ENCODE data around the gene ZNF280D. TPM values are rescaled to one million over a fixed set of nuclear protein-coding genes. Genes with fewer than 3 reads are reported as not detected.

The ZNF280D gene
- total and polyA plus RNA-seq, 2 donors (not counting 1 experiment from before 2014, with no cell fraction given) = 11.9 to 37.7 TPM

DNA sequence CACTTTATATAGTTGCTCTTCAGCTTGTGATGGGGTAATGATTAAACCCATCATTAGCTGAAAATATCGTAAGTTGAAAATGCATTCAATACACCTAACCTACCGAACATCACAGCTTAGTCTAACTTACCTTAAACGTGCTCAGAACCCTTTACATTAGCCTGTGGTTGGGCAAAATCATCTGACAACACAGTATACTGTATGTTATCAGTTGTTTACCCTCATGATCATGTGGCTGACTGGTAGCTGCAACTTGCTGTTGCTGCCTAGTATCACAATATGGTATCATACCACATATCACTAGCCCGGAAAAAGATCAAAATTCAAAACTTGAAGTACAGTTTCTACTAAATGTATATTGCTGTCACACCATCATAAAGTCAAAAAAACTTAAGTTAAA is 9.5 kb downstream of the ZNF280D start:
- H3K27ac ChIP-seq (ENCODE audit: insufficient read depth, low read length) = no peak overlapping the region
- H3K9ac ChIP-seq (ENCODE audit: insufficient read depth, low read length) = no peak overlapping the region
- H3K36me3 ChIP-seq (ENCODE audit: control insufficient read depth, insufficient read depth, low read length) = no peaks in the 10 kb centered on the region
- H3K79me2 ChIP-seq (ENCODE audit: control insufficient read depth, insufficient read depth, low read length) = peaks cover 55% of the 10 kb centered on the region
- peaks cover 2% of the 10 kb centered on the region for H4K20me1 ChIP-seq (ENCODE audit: control insufficient read depth, extremely low read depth, insufficient read depth, low read length)
- no peaks in the 10 kb centered on the region for H3K4me1 ChIP-seq (ENCODE audit: control insufficient read depth, extremely low read depth, insufficient read depth, low read length)
- H3K27me3 ChIP-seq (ENCODE audit: control insufficient read depth, insufficient read depth, low read length) = no peaks in the 10 kb centered on the region
- no peak for DNase-seq (ENCODE audit: low read depth in 2 of 2)
- no peak overlapping the region for H3K4me2 ChIP-seq (ENCODE audit: extremely low read depth, insufficient read depth, low read length)
- no peak overlapping the region for H3K4me3 ChIP-seq (replicated peaks in 1 of 4; ENCODE audit: control extremely low read depth in 1 of 4, insufficient read depth in 1 of 4, low read depth in 3 of 4, low read length in 4 of 4)
- no peaks in the 10 kb centered on the region for H3K9me3 ChIP-seq (ENCODE audit: control insufficient read depth, insufficient read depth, low read depth, low read length)
- TF ChIP-seq EZH2 (IDR thresholded peaks at IDR 0.05; ENCODE audit: low read length, missing control alignments) = no peak
- TF ChIP-seq, protein P1, sequence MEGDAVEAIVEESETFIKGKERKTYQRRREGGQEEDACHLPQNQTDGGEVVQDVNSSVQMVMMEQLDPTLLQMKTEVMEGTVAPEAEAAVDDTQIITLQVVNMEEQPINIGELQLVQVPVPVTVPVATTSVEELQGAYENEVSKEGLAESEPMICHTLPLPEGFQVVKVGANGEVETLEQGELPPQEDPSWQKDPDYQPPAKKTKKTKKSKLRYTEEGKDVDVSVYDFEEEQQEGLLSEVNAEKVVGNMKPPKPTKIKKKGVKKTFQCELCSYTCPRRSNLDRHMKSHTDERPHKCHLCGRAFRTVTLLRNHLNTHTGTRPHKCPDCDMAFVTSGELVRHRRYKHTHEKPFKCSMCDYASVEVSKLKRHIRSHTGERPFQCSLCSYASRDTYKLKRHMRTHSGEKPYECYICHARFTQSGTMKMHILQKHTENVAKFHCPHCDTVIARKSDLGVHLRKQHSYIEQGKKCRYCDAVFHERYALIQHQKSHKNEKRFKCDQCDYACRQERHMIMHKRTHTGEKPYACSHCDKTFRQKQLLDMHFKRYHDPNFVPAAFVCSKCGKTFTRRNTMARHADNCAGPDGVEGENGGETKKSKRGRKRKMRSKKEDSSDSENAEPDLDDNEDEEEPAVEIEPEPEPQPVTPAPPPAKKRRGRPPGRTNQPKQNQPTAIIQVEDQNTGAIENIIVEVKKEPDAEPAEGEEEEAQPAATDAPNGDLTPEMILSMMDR (conservative IDR thresholded peaks at IDR 0.05 in 1 of 2, IDR thresholded peaks at IDR 0.05 in 1 of 2; ENCODE audit: low read depth in 1 of 2, low read length in 2 of 2) = no peak
- no peak overlapping the region for H2AFZ ChIP-seq (ENCODE audit: low read length)

DNA sequence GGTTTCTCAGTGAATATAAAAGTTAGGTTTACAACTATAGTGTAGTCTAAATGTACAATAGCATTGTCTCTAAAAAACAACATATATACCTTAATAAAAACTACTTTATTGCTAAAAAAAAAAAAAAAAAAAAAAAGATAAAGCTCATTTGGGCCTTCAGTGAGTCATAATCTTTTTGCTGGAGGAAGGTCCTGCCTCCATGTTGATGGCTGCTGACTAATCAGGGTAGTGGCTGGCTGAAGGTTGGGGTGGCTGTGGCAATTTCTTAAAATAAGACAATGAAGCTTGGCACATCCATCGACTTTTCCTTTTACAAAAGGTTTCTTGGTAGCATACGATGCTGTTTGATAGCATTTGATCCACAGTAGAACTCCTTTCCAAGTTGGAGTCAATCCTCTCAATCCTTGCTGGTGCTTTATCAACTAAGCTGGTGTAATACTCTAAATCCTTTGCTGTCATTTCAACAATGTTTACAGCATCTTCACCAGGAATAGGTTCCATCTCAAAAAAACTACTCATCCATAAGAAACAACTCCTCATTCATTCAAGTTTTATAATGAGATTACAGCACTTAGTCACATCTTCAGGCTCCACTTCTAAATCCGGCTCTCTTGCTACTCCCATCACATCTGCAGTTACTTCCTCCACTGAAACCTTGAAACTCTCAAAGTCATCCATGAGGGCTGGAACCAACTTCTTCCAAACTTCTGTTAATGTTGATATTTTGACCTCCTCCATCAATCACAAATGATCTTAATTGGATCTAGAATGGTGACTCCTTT is 13.3 kb downstream of the ZNF280D start:
- peaks cover 2% of the 10 kb centered on the region for H4K20me1 ChIP-seq (ENCODE audit: control insufficient read depth, extremely low read depth, insufficient read depth, low read length)
- H3K4me2 ChIP-seq (ENCODE audit: extremely low read depth, insufficient read depth, low read length) = no peak overlapping the region
- peaks cover 51% of the 10 kb centered on the region for H3K79me2 ChIP-seq (ENCODE audit: control insufficient read depth, insufficient read depth, low read length)
- peak; percentile 20 to 71 for DNase-seq (ENCODE audit: low read depth in 2 of 2)
- no peak overlapping the region for H3K27ac ChIP-seq (ENCODE audit: insufficient read depth, low read length)
- H3K9me3 ChIP-seq (ENCODE audit: control insufficient read depth, insufficient read depth, low read depth, low read length) = no peaks in the 10 kb centered on the region
- H3K27me3 ChIP-seq (ENCODE audit: control insufficient read depth, insufficient read depth, low read length) = no peaks in the 10 kb centered on the region
- no peaks in the 10 kb centered on the region for H3K4me1 ChIP-seq (ENCODE audit: control insufficient read depth, extremely low read depth, insufficient read depth, low read length)
- no peak overlapping the region for H3K4me3 ChIP-seq (replicated peaks in 1 of 4; ENCODE audit: control extremely low read depth in 1 of 4, insufficient read depth in 1 of 4, low read depth in 3 of 4, low read length in 4 of 4)
- no peak for TF ChIP-seq EZH2 (IDR thresholded peaks at IDR 0.05; ENCODE audit: low read length, missing control alignments)
- TF ChIP-seq, protein P1 (conservative IDR thresholded peaks at IDR 0.05 in 1 of 2, IDR thresholded peaks at IDR 0.05 in 1 of 2; ENCODE audit: low read depth in 1 of 2, low read length in 2 of 2) = no peak
- no peaks in the 10 kb centered on the region for H3K36me3 ChIP-seq (ENCODE audit: control insufficient read depth, insufficient read depth, low read length)
- no peak overlapping the region for H2AFZ ChIP-seq (ENCODE audit: low read length)
- no peak overlapping the region for H3K9ac ChIP-seq (ENCODE audit: insufficient read depth, low read length)

DNA sequence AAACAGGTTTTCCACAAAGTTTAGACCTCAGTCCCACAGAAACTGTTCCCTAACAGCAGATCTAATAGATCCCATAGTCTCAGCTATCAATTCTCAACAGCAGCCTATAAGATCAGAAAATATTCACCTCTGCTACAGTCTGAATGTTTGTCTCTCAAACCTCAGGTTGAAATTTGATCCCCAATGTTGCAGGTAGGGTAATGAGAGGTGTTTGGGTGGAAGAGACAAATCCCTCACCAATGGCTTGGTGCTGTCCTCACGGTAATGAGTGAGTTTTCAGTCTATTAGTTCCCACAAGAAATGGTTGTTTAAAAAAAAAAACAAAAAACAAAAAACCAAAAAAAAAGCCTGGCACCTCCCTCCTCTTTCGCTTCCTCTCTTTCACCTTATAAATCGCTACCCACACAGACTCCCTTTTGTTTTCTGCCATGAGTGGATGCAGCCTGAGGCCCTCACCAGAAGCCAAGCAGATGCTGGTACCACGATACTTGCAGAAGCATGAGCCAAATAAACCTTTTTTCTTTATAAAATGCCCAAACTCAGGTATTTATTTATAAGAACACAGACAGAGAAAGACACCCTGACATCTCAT is 14.2 kb downstream of the ZNF280D start:
- no peak for DNase-seq (ENCODE audit: low read depth in 2 of 2)
- TF ChIP-seq, protein P1 (conservative IDR thresholded peaks at IDR 0.05 in 1 of 2, IDR thresholded peaks at IDR 0.05 in 1 of 2; ENCODE audit: low read depth in 1 of 2, low read length in 2 of 2) = no peak
- no peak for TF ChIP-seq EZH2 (IDR thresholded peaks at IDR 0.05; ENCODE audit: low read length, missing control alignments)
- peaks cover 2% of the 10 kb centered on the region for H4K20me1 ChIP-seq (ENCODE audit: control insufficient read depth, extremely low read depth, insufficient read depth, low read length)
- H3K4me2 ChIP-seq (ENCODE audit: extremely low read depth, insufficient read depth, low read length) = no peak overlapping the region
- no peaks in the 10 kb centered on the region for H3K4me1 ChIP-seq (ENCODE audit: control insufficient read depth, extremely low read depth, insufficient read depth, low read length)
- no peaks in the 10 kb centered on the region for H3K27me3 ChIP-seq (ENCODE audit: control insufficient read depth, insufficient read depth, low read length)
- H3K27ac ChIP-seq (ENCODE audit: insufficient read depth, low read length) = no peak overlapping the region
- no peak overlapping the region for H3K4me3 ChIP-seq (replicated peaks in 1 of 4; ENCODE audit: control extremely low read depth in 1 of 4, insufficient read depth in 1 of 4, low read depth in 3 of 4, low read length in 4 of 4)
- H3K9ac ChIP-seq (ENCODE audit: insufficient read depth, low read length) = no peak overlapping the region
- H3K9me3 ChIP-seq (ENCODE audit: control insufficient read depth, insufficient read depth, low read depth, low read length) = no peaks in the 10 kb centered on the region
- H3K79me2 ChIP-seq (ENCODE audit: control insufficient read depth, insufficient read depth, low read length) = peaks cover 44% of the 10 kb centered on the region
- no peak overlapping the region for H2AFZ ChIP-seq (ENCODE audit: low read length)
- H3K36me3 ChIP-seq (ENCODE audit: control insufficient read depth, insufficient read depth, low read length) = no peaks in the 10 kb centered on the region
